Stimulated activated CD8-positive, alpha-beta memory T cell treated with anti-CD3 and anti-CD28 coated beads, Interleukin-4, amount 100 ng/mL, for 4 hours (primary cell): ENCODE results near the gene ANKRD50.

Experiments
- DNase-seq, 2 donors: peaks; one replicate each; pipeline ENCODE4 v3.0.0-alpha.2; 2020; ENCODE audit warnings: low read depth in 2 of 2, low spot score in 1 of 2

ANKRD50 gene

GRCh38 chr4:124635331-124635730, 77.2 kb downstream of the ANKRD50 start:
- no peak for DNase-seq

- DNase-seq: no peak
Observed at GRCh38 chr4:124633285-124633941, 79.1 kb downstream of the ANKRD50 start.

GRCh38 chr4:124632439-124632838, 80.1 kb downstream of the ANKRD50 start:
- DNase-seq: no peak

- no peak for DNase-seq
Observed at GRCh38 chr4:124631760-124632159, 80.8 kb downstream of the ANKRD50 start.

GRCh38 chr4:124629681-124630080, 82.9 kb downstream of the ANKRD50 start:
- DNase-seq: no peak
